Sigmoid colon (tissue), 3 donors: Measurements from ENCODE around the gene PANK2.

Source experiments
- POLR2A ChIP-seq, 2 donors: fragments of 450-650 bp; IDR thresholded peaks; one replicate each; pipeline ENCODE4 v1.6.1; 2016; ENCODE audit warnings: antibody characterized with exemption in 2 of 2, mild to moderate bottlenecking in 2 of 2, moderate library complexity in 2 of 2
- TF ChIP-seq, protein P1 (sequence below), 4 experiments: fragments of 450-650 bp in 3 of 4; fragments of 200-600 bp in 1 of 4; IDR thresholded peaks; one replicate each; pipeline ENCODE4 v1.5.1; 2016 to 2019; ENCODE audit warnings: antibody characterized with exemption in 4 of 4, mild to moderate bottlenecking in 3 of 4, moderate library complexity in 2 of 4

DNA sequence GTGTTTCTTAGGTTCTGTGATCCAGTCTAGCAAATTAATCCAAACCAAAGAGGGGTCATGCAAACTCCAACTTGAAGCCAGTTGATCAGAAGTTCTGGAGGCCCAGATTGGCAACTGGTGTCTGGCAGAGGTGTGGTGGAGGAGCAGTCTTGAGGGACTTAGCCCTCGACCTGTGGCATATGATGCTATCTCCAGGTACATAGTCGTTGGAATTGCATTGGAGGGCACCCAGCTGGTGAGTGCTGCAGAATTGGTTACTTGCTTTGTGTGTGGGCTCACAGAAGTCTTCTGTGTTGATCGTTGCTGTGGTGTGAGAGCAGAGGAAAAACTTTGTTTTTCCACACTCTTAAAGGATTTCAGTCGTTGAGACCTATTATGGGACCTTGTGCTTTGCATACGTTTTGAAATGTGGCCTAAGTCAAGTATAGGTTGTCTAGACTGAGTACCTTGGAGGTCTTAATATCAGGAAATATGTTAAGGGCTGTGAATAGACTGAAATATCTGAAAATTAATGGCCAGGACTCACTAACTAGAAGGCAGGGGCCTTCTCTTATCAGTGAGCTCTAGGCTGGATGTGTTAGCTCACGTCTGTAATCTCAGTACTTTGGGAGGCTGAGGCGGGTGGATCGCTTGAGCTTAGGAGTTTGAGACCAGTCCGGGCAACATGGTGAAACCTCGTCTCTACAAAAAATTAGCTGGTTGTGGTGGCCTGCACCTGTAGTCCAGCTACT lies 7.8 kb downstream of the PANK2 start:
- TF ChIP-seq, protein P1, sequence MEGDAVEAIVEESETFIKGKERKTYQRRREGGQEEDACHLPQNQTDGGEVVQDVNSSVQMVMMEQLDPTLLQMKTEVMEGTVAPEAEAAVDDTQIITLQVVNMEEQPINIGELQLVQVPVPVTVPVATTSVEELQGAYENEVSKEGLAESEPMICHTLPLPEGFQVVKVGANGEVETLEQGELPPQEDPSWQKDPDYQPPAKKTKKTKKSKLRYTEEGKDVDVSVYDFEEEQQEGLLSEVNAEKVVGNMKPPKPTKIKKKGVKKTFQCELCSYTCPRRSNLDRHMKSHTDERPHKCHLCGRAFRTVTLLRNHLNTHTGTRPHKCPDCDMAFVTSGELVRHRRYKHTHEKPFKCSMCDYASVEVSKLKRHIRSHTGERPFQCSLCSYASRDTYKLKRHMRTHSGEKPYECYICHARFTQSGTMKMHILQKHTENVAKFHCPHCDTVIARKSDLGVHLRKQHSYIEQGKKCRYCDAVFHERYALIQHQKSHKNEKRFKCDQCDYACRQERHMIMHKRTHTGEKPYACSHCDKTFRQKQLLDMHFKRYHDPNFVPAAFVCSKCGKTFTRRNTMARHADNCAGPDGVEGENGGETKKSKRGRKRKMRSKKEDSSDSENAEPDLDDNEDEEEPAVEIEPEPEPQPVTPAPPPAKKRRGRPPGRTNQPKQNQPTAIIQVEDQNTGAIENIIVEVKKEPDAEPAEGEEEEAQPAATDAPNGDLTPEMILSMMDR (IDR thresholded peaks at IDR 0.05), result no peak
- TF ChIP-seq POLR2A (IDR thresholded peaks at IDR 0.05), result no peak
